Hypothalamus (tissue), 51 donors: Measurements from ENCODE around the gene SPATA22.
"Not testable (repeated sequence)": the region's sequence is repeated elsewhere in the genome, so short reads cannot be mapped to it uniquely, and the experiment has no call there.

Experiments
- DNase-seq, 51 donors: peaks; one replicate each; lab custom pipeline; 2025; lab: John Stamatoyannopoulos, UW

Gene SPATA22, protein sequence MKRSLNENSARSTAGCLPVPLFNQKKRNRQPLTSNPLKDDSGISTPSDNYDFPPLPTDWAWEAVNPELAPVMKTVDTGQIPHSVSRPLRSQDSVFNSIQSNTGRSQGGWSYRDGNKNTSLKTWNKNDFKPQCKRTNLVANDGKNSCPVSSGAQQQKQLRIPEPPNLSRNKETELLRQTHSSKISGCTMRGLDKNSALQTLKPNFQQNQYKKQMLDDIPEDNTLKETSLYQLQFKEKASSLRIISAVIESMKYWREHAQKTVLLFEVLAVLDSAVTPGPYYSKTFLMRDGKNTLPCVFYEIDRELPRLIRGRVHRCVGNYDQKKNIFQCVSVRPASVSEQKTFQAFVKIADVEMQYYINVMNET

DNA sequence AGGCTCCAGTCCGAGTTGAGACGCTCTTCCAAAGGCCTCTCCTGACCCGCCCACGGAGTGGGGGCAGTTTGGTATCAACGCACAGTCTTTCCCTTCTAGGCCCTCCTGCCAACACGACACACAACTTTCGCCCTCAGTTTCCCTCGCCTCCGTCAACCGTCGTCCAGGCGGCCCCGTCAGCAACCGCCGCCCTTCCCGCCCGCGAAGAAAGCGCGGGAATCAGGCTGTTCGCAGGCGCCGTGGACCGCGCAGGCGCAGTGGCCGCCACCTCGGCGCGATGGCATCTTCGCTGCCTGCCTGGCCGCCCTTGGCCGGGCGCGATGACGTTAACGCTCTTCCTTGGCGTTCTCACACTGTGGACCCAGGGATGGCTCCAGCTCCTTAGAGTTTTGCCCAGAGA is at the start of gene SPATA22:
SPATA22 (minus strand) TSS at position 221 of the 400 bp plus-strand sequence. CDS start 2,494 bp downstream, outside the sequence.
- no peak for DNase-seq

DNA sequence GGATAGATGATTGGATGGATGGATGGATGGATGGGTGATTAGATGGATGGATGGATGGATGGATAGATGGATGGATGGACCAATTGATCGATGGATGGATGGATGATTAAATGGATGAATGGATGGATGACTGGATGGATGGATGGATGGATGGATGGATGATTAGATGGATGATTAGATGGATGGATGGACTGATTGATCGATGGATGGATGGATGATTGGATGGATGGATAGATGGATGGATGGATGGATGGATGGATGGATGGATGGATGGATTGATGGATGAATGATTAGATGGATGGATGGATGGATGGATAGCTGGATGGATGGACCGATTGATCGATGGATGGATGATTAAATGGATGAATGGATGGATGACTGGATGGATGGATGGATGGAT is 47.9 kb upstream of the SPATA22 start:
- not testable (repeated sequence) for DNase-seq

DNA sequence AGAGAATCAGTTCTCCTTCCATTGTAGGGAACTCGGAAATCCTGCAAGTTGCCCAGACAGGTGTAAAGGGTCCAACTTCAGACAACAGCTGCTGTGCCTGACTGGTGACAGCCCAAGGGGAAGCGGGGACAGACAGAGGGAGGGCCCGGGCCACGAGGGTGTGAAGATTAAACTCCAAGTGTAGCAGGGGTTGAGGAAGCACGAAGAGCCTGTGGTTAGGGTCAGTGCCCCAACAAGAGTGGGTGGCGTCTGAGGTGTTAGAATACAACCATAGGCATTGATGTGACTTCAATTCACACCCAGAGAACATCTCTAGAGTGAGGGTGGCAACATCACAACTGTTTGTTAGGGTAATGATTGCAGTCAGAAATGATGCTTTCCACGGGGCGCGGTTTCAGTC is 43.3 kb upstream of the SPATA22 start:
- DNase-seq, result no peak

DNA sequence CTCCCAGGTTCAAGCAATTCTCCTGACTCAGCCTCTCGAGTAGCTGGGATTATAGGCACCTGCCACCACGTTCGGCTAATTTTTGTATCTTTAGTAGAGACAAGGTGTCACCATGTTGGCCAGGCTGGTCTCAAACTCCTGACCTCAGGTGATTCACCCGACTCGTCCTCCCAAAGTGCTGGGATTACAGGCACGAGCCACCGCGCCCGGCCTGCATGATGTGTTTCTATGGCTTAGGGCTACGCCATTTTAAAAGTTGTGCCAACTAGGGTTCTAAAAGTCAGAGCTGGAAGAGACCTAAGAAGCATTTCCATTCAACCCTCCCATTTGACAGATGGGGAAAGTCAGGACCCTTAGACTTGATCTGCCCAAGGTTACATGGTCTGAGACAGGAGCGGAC is 42.5 kb upstream of the SPATA22 start:
- not testable (repeated sequence) for DNase-seq

DNA sequence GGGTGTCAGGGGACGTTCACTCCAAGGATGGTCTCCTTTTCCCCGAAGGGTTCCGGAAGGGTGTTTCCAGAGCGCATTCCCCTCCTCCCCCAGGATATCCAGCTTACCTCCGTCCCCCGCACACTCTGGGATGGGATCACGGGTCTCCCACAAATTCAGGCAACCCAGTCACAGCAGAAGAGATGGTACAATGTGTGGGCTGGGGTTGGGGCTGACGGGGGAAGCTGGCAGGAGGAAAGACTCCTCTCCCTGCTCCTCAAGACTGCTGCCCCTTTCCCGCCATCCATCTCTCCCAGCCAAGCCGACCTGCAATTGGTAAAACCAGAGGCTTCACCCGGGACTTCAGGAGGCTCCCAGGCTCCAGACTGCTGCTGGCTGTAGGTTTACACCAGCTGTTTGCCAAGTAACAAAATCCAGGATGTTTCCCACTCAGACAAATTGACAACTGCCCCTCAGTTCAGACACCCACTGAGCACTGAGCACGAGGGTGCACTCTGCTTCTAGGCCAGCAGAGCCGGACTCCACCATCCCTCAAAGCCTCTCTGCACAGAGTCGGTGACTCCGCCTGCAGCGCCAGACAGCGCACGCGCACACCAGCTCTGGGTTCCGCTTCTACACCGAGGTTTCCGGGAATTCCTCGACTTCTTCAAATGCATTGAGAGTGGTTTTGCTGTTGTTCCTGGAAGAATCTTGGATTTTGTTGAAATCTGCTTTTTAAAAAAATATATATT is 41.9 kb upstream of the SPATA22 start:
- DNase-seq, result peak in 7 of 51 donors; percentile 21 to 53 (median 28)

DNA sequence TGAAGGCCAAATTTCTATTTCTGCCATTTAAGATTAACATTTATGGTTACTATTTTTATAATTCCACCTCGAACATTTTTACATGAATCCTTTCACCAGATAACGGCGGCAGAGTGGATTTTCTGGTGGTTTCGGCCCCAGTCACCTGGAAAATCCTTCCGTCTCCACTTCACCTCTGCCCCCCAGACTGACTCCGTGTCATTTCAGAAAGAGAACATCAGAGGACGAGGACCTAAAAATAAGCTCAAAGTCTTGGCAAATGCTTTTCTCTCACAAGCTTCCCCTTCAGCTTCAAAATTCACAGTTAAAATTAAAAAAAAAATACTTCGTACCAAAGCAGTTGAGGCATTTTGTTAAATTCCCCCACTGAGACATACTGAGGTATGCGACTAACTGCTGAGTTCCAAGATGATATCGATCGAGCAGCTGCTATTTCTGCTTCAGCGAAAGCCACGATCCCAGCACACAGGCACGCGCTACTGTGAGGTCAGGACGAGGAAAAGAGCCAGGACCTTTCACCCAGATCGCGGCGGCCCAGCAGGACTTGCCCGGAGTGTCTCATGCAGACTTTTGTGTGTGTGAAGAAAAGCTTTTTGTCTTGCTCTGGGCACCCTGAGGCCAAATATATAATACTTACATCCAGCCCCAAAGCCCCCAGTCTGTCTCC is 41.0 kb upstream of the SPATA22 start:
- peak in 46 of 51 donors; percentile 20 to 92 (median 78) for DNase-seq

DNA sequence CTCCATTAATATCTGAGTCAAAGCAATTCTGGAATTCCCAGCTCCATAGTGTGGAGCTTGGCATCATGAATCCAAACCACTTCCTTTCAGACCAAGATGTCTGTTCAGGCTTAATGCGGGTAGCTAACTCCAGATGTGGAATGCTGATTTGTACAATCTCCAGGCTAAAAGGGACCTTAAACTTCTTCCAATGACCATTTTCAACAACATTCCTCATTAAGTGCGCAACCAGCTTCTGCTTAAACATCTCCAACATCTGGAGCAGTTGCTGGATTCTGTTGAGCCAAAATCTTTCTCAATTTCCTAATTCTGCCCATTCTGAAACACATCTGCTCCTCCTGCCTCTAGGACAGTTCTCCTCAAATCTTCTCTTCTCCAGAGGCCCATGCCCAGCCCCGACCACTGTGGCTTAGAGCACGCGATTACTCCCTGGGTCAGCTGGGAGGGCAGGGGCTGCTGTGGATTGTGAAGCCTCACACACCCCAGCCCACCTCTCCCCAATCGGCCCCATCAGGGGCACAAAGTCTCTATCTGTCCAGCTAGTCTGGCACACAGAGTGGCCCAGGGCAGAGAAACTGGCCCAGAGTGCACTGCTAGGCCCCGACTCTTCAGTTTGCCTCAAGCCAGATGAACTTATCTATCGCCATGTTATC is 40.4 kb upstream of the SPATA22 start:
- peak in 1 of 51 donors; percentile 38 for DNase-seq

DNA sequence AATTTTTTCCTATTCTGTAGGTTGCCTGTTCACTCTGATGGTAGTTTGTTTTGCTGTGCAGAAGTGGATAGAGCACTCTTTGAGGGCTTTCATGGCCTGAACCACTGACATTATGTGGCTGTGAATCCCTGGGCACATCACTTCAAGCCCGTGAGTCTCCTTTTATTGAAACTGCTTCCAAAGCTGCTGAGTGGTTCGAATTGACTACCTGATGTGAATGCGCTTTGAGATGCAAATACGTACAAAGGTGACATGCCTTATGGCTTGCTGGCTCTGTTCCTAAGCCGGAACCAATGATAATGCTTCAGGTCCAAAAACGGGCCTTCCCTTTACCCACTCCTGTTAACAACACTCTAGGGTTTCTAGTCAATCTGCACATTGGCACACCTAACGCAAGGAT is 38.5 kb upstream of the SPATA22 start:
- no peak for DNase-seq

DNA sequence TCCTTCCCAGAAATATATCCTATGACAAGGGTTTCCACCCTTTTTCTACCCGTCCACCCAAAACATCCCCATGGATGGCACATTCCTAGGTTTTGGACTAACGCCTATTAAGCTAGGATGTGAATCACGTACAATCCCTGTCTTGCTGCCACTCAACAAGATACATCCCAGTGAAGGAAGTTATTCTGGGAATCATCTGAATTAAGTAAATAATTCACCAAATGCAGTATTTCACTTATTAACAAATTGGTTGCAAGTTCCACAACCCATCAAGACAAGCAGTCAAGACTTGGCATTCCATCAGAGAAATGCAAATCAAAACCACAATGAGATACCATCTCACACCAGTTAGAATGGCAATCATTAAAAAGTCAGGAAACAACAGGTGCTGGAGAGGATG is 36.2 kb upstream of the SPATA22 start:
- no peak for DNase-seq

DNA sequence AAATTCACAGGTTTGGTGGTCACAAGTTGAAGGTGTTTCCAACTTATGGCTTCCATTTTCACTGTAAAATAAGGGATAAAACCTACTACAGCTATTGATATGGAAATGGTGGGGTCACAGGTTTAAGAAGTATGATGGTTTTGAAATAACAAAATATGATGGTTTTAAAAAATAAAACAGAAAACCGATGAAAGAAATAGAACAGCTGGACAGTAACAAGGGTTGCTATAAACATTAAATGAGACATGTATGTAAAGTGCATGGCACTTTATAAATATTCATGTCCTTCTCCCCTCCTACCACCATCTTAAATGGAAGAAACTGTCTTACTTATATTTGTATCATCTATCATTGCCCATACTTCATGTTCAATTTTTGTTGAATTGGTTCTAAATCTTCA is 35.5 kb upstream of the SPATA22 start:
- no peak for DNase-seq

DNA sequence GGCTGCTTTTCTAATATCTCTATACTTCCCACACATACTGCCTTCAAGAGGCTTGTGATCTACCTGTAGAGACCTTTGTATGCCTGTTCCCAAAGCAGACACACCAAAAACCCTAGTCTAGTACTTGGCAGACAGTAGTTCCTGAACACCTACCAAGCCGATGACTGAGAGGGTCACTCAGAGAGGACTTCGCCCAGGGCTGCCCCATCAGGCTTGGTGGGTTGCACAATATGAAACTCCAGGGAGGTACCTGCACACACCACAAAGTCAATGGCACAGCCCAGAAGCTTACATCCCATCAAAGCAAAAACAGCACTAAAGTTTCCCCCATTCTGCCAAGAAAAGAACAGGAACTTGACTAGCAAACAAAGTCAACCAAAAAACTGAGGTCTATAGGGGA is 34.4 kb upstream of the SPATA22 start:
- no peak for DNase-seq

DNA sequence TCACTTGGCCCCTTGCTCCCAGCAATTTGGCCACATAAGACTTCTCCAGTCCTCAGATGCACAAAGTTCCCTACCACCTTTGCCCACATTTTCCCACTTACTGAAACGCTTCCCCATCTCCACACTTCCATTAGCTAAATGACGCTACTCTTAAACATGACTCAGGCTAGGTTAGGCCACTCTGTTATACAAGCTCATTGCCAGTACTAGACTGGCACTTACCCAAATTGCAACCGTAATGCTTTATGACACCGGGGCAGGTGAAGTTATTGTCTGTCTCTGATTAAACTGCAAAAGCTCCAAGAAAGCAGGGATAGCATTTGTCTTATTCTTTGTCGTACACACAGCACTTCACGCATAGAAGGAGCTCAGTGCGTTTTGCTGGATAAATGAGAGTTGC is 33.4 kb upstream of the SPATA22 start:
- DNase-seq, result no peak

DNA sequence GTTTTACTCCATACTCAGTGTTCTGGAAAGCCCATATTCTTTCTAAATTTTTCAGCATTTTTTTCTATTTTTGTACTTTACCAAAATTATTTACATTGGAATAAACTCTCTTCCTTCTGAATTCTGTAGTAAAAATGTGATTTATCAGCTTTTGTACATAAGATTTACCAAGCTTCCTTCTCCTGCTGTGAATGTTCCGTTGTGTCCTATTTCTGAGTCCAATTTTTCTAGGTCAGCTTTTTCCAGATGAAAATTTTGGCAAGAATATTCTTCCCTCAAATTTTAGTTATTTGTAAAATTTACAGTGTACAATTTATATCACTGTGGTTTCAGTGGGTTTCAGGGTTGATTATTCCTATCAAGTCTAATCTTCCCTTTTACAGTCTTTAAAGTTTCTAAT is 31.7 kb upstream of the SPATA22 start:
- no peak for DNase-seq

DNA sequence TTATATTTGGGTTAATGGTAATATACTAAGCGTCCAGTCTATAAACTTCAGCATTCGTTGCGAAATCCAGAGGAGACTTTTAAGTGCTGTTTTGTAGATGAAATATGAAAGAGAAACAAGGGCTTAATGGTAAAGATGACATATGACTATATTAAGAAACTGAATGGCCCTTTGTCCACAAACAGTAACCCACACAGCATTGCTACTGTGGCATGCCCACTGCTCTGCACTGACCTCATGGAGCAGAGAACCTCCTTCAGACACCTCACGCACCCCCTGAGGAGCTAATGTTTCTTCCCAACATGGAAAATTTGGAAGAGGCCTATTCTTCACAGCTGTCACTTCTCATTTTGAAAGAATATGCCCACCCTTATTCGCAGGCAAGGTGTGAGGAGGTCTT is 30.8 kb upstream of the SPATA22 start:
- peak in 27 of 51 donors; percentile 3 to 79 (median 38) for DNase-seq

DNA sequence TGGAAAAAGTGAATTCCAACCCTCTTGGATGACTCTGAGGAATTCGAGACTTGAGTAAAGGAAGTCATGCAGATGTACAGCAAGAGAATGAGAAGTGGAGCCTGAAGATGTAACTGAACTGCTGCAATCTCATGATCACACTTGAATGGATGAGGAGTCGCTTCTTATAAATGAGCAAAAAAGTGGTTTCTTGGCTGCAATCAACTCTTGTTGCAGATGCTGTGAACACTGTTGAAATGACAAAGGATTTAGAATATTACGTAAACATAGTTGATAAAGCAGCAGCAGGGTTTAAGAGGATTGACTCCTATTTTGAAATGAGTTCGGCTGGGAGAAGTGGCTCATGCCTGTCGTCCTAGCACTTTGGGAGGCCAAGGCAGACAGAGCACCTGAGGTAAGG is 29.7 kb upstream of the SPATA22 start:
- DNase-seq, result peak in 1 of 51 donors; percentile 22

DNA sequence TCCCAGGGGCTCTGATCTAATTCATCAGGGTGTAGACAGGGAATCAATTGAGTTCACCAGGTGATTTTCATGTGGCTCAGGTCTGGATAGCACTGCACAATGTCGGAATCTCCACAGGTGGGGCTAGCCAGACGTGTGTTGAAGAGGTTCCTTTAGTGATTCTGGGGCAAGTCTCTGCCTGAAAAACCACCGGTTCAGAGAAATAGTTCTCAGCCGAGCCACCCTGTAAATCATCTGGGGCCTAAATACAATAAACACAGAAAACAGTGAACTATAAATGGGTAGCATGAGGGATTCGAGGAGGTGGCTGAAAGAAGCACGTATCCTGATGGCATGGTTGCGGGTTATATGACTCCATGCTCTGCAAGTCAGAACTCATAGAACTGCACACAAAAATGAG is 25.5 kb upstream of the SPATA22 start:
- DNase-seq, result no peak

DNA sequence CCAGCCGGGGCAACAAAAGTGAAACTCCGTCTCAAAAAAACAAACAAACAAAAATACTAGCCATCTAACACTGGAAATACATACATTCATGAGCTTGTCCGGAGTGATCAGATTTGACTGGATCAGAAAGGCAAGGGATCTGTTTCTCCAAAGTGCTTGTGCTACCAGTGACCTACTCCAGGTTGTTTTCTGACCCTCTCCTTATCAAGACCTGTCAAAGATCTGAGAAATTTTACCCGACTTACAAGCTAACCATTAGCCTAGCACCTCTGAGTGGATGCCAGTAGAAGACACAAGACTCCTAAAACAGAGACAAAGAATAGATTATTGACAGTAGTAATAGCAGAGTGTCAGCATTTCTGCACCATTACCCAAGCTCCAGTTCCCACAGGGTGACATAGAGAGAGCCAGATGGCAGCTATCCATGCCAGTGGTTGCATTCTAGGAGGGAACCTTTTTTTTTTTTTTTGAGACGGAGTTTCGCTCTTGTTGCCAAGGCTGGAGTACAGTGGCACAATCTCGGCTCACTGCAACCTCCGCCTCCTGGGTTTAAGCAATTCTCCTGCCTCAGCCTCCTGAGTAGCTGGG is 14.0 kb upstream of the SPATA22 start:
- no peak for DNase-seq

DNA sequence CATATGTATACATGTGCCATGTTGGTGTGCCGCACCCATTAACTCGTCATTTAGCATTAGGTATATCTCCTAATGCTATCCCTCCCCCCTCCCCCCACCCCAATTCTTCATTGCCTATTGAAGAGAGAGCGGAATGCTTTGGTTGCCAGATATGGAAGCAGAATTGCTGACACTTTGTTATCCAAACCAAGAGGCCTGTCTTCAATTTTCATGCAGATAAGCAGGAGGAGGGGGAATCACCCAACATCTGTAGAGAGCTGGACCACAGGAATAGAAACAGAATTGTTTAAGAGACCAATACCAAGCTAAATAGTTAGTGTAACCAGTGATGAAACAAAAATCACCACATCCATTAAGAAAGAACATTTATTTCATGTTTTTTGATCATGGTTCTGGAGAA is 11.2 kb upstream of the SPATA22 start:
- no peak for DNase-seq

DNA sequence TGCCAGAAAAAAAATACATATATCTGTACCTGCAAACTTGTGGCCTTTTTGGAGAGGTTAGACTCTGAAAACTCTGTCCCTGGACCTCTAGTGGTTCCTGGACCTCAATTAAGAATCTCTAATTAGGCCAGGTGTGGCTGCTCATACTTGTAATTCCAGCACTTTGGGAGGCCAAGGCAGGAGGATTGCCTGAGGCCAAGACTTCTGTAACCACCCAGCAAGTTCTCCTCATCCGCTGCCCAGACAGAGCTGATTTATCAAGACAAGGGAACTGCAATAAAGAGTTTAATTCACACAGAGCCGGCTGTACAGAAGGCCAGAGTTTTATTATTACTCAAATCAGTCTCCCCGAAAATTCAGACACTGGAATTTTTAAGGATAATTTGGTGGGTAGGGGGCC is 8.4 kb upstream of the SPATA22 start:
- DNase-seq, result no peak

DNA sequence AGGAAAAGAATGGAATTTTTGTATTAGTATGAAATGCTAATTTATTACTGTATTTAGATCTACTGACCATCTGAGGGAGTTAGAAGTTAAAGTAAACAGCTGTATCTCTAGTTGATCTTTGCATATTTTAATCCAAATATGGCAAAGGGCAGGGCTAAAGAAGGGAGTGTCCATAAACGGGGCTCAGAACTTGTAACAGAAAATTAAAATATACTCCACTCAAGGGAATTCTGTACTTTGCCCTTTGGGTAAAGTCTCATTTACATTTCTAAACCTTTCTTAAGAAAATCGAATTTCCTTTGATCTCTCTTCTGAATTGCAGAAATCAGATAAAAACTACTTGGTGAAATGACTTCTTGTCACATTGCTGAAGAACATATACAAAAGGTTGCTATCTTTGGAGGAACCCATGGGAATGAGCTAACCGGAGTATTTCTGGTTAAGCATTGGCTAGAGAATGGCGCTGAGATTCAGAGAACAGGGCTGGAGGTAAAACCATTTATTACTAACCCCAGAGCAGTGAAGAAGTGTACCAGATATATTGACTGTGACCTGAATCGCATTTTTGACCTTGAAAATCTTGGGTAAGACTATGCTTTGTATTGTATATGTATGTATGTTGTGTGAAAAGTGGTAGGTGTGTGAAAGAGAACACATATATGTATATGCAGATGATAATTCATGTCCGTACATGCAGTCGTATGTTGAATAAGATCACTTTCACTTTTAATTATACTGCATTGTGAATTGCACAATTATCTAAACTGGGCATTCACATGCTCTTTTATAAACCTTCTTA is 4.4 kb upstream of the SPATA22 start, which contains the start of gene ASPA:
ASPA (plus strand) TSS at position 186 of the 799 bp plus-strand sequence; CDS start at position 349, 163 bp downstream.
- DNase-seq, result peak in 1 of 51 donors; percentile 64
